Measurements from ENCODE around the gene GABRG1.

GABRG1 gene

DNA sequence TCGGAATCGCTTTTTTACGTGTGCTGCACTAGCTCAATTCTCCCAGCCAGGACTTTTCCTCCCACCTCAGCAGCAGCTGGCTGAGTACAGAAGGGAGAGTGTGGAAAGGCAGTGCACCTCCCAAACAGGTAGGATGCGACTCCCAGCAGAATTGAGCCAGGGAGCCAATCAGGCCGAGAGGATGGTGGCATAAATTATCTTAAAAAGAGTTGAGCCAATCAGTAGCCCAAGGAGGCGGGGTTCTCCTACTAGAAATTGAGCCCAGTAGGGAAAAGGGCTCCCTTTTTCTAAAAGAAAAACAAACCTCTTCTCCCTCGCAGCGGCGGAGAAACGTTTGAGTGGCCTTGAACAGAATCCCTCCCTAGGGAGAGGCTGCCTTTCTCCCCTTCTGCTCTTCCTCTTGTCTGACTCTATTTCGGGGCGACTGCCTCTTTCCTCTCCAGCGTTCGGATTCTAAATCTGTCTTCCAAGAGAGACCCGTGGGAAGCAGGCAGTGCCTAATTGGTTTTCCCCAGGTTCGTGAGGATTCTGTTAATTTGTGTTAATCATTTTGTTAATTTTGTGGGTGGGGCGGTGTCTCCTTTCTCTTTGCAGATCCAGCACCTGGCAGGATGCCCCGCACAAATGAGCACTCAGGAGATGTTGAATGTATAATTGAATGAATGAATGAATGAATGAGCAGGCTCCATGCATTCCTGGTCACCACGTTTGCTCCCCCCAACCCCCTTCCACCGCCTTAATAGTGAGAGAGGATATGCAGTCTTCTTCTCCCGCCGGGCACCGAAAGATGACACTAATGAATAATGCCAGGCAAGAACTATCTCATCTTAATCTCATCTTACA, at the start of gene GABRG1:
Gene GABRG1 (minus strand): TSS at position 142 of the 843 bp plus-strand sequence. CDS start 141 bp downstream, at position 1.
- DNase-seq = no peak

DNA sequence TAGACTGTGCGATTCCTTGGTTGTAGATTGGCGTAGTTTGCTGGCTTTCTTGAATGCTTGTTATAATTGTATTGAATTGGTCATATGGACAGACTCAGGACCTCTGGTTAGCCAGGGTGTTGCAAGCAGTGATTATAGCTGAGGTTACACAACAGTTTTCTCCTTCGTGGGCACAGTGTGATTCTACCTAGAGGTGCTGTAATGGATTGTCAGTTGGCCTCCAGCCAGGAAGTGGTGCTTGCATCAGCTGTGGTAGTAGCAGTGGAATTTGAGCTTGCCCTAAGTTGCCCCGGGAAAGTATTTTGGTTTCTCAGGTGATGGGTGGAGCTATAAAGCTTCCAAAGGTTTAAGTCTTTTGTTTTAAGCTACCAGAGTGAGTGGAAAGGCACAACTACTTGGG, 23.1 kb upstream of the GABRG1 start:
- DNase-seq = no peak

DNA sequence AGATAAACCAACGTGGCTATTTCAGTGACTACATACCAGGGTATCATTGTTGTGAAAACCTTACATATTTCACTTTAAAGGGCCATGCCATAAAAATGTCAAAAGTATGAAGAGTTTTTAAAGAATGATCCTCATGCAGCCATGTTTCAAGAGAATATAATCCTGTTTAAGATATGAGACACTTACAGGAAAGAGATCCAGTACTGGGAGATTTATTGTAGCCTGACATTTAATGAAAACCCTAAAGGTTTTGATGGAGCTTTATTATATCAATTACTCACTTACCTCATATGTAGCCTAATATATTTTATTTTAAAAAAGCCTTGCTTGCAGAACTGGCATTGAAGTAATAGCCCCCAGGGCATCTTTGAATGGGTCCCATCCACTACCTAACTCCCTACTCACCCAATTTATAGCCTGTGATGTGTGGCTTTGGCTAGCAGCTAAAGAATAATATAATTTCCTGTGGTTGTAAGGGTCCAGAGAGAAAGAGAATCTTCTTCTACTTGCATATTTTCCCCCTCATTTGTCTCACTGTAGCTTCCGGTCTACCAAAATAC, 7.7 kb upstream of the GABRG1 start:
- no peak for DNase-seq

DNA sequence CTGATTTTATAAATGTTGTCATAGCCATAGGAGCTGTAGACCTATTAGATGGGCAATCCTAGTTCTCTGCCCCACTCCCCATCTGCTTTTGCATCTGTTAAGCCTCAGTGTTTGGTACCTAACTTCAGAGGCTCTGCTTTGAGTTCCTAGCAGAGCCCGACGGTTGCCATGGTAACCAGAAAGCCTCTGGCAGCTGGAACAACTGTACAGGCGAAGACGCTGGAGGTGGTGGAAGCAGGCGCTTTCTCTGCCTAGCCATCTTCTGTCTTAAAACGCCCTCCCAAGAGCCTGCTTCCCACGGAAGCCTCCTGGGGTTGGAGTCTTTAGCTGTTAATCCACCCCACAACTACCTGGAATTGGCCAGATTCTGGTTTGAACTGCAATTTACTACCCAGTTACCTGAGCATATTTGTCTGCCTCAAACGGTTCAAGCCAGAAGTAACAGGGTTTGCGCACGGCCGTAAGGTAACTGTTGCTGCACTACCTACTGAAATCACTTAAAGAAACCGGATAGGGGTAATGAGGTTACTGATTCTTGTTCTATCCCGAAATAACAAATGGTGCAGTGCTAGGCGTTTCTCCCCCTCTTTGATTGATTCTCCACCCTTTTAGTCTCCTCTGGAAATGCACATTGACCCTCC, 1.0 kb upstream of the GABRG1 start:
- DNase-seq = no peak

DNA sequence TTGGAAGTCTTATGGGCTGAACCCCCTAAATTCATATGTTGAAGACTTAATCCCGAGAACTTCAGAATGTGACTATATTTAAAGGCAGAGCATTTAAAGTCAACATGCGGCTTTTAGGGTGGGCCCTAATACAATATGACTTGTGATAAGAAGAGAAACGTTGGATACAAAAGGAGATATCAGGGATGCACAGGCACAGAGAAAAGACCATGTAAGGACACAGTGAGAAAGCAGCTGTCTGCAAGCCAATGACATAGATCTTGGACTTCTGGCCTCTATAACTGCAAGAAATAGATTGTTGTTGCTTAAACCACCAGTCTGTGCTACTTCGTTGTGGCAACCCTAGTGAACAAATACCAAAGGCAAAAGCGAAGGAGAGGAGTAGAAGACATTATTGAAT, 42.2 kb downstream of the GABRG1 start:
- no peak for DNase-seq

DNA sequence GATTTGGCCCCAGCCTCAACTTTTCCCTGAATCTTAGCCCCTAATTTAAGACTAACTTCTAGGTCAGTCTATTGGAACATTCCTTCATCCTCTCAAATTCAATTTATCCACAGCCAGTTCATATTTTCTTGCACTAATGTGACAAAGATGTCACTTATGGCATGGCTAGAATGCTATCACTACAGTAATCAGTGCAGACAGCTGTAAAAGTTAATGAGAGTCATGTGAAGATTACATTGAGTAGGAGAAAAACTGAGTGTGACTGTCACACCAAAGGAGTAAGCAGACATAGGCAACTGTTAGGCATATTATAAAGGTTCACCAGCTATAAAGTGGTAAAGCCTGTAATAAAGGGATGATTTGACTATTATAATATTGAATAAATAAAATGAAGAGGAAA, 42.6 kb downstream of the GABRG1 start:
- no peak for DNase-seq

DNA sequence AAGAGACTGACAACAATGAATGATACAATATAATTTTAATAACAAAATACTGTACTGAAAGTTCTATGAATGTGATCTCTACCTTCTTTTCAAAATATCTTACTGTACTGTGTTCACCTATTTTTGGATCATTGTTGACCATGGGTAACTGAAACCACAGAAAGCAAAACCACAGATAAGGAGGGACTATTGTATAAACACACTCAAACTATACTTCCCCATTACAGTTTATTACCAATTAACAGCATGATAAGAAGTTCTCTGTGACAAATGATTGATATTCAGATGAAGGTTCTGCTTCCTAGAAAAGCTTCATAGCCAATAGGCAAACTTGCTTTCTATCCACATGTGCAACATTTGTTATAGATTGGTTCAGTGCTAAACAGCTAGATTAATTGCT, 50.1 kb downstream of the GABRG1 start:
- DNase-seq = no peak

DNA sequence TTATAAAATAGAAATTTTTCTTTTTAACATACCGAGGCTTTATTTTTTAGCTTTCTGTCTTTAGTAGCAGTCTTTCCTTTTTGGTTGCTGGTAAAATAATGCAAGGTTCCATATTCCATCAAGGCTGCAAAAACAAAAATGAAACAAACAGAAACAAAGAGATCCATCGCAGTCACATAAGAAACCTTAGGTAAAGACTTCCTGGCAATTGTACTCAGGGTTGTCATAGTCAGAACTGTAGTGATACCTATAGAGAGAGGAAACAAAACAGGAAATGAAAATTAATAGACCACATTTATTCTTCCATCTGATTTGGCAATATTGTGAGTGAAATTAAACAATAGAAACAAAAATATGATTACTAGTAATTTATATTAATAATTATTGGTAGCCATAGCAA, 72.5 kb downstream of the GABRG1 start:
- no peak for DNase-seq

DNA sequence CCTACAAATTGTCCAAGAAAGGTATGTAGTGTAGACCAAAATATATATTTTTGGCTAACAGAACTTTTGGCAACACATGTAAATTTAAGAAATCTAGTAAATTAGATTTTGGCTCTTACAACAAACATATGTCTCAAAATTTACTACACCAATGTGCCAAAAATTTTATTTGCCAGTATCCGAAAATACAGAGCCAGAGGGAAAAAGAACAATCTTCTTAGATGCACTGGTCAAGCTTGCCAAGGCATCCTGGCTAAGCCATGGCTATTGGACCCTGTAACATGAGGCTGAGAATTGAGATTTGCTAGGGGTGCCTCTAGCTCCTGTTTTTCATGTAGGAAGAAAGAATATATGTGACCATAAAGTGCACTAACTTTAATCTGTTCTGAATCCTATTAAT, 91.8 kb downstream of the GABRG1 start:
- peak; percentile 83 to 92 for DNase-seq

DNA sequence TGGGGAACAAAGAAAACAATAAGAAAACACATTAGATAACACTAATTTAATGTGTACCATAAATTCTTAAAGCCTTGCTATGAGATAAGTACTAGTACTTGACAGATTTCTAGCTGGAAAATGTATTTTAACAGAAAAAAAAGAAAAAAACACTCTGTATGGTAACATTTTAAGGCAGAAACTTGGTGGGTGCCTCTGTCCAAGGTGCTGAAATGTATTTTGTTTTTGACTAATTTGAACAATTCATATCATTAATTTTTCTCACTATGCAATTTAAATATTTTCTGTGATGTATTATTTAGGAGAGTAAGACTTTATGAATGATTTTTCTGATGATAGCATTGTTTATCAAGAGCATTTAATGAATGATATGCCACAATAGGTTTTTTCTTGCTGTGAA, 107.5 kb downstream of the GABRG1 start:
- no peak for DNase-seq

DNA sequence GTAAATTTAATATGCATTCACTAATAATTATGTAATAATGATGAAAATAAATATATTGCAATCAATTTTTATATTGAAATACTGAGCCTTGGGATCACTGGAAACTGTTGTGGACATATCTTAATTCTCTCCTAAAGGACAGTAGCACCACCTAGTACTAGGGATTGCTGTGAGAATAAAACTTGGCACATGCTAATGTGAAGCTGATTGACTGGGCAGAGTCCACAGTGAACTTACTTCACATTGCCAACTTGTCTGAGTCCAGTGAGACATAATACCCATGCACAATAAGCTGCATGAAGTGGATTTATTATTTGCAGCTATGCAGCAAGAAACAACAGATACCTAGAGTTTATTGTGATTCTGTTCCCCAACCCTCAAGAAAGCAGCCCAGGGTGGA, 131.1 kb downstream of the GABRG1 start:
- no peak for DNase-seq

DNA sequence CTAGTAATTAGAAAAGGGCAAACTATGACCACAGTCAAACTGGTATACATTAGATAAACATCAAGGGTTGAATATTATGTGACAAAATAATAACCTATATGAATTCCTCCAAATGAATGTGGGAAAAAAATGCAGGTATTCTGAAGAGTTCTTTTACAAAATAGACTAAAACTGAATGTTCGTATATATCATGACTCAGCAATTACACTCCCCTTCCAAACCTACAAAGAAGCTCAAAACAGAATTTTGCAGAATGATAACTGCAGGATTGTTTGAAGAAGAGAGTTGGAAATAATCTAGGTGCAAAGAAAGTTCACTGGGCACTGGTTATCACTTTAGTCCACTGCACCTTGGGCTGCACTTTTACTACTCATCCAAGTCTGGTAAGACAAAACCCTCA, 134.1 kb downstream of the GABRG1 start:
- no peak for DNase-seq

DNA sequence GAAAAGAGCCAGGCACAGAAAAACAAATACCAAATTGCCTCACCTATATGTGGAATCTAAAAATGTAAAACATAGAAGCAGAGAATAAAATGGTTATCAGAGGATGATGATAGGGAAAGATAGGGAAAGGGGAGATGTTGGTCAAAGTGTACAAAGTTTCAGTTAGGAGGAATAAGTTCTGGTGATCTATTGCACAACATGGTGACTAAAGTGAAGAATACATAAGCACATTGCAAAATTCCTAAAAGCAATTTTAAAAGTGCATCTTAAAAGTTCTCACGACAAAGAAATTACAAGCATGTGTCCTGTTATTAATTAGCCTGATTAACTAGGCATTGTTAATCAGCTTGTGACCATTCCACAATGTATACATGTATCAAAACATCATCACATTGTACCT, 136.0 kb downstream of the GABRG1 start:
- no peak for DNase-seq

Data from NCI-H446 (cell line).